PC-9 (cell line): ENCODE data around the gene MYCT1. TPM values are rescaled to one million over a fixed set of nuclear protein-coding genes. Genes with fewer than 3 reads are reported as not detected.

ENCODE experiments used
- BruUV-seq: library from RNA; stranded (reverse); fragments of 400-500 nt; replicated peaks from 2 replicates; lab custom pipeline; 2021; lab: Mats Ljungman, UMichigan
- CTCF ChIA-PET: fragments of 300-600 bp; sonication (Branson Sonifier 250); formaldehyde crosslinking; loops from one replicate; lab custom pipeline; 2022; ENCODE audit warnings: antibody characterized with exemption; lab: Charles Lee
- POLR2A ChIA-PET: fragments of 300-600 bp; sonication (Branson Sonifier 250); formaldehyde crosslinking; loops from one replicate; lab custom pipeline; 2022; ENCODE audit warnings: antibody characterized with exemption; ENCODE audit not compliant: unreplicated experiment; lab: Charles Lee
- DNase-seq, 2 experiments: peaks; one replicate each; pipeline versions ENCODE4 v3.0.0 to v3.0.0-alpha.2; 2015 to 2022; ENCODE audit warnings: mixed read lengths in 1 of 2
- H2AFZ ChIP-seq: fragments of 200-600 bp; sonication (generic); 2 replicates; pipeline ENCODE4 v1.8.1; 2017; ENCODE audit warnings: antibody characterized with exemption
- H3F3A ChIP-seq: fragments of 200-600 bp; sonication (generic); 2 replicates; pipeline ENCODE4 v1.8.1; 2017; ENCODE audit warnings: antibody characterized with exemption, mild to moderate bottlenecking, low read depth; ENCODE audit not compliant: insufficient read depth
- H3K27ac ChIP-seq: fragments of 200-600 bp; sonication (generic); 2 replicates; pipeline ENCODE4 v1.6.1; 2016; ENCODE audit warnings: mixed run types
- H3K27me3 ChIP-seq: fragments of 200-600 bp; sonication (generic); 2 replicates; pipeline ENCODE4 v1.6.1; 2016; ENCODE audit warnings: low read depth, mixed run types; ENCODE audit not compliant: insufficient read depth
- H3K36me3 ChIP-seq: fragments of 200-600 bp; sonication (generic); 2 replicates; pipeline ENCODE4 v1.6.1; 2016; ENCODE audit warnings: low read depth, mixed run types
- H3K4me1 ChIP-seq: fragments of 200-600 bp; sonication (generic); replicated peaks from 2 replicates; pipeline ENCODE4 v1.6.1; 2016; ENCODE audit warnings: mixed run types; ENCODE audit not compliant: insufficient read depth
- H3K4me2 ChIP-seq: fragments of 200-600 bp; sonication (generic); 2 replicates; pipeline ENCODE4 v1.6.1; 2017; ENCODE audit warnings: mixed run types
- H3K4me3 ChIP-seq: fragments of 200-600 bp; sonication (generic); 2 replicates; pipeline ENCODE4 v1.6.1; 2016; ENCODE audit warnings: mixed run types
- H3K79me2 ChIP-seq: fragments of 200-600 bp; sonication (generic); 2 replicates; pipeline ENCODE4 v1.6.1; 2017; ENCODE audit warnings: low read depth, mixed run types
- H3K9me2 ChIP-seq: fragments of 200-600 bp; sonication (generic); 2 replicates; pipeline ENCODE4 v1.8.1; 2017; ENCODE audit warnings: mild to moderate bottlenecking; ENCODE audit not compliant: insufficient read depth
- H3K9me3 ChIP-seq: fragments of 200-600 bp; sonication (generic); 2 replicates; pipeline ENCODE4 v1.8.1; 2016; ENCODE audit warnings: low read depth; ENCODE audit not compliant: insufficient read depth
- H4K20me1 ChIP-seq: fragments of 200-600 bp; sonication (generic); 2 replicates; pipeline ENCODE4 v1.8.1; 2017; ENCODE audit not compliant: insufficient read depth
- EZH2 ChIP-seq: fragments of 200-600 bp; sonication (generic); IDR thresholded peaks from 2 replicates; pipeline ENCODE4 v1.8.0; 2017; ENCODE audit warnings: antibody characterized with exemption, low read depth
- intact Hi-C: fragments of 100-400 bp; cut with micrococcal nuclease; formaldehyde crosslinking; loops from one replicate; pipeline ENCODE4 v1.10.0; 2022; ENCODE audit not compliant: unreplicated experiment
- total RNA-seq: library from RNA; stranded (reverse); gene quantifications from 2 replicates; pipeline ENCODE4 v1.2.3, GENCODE V29; 2021
- TF ChIP-seq, protein P1 (sequence below): fragments of 200-600 bp; sonication (generic); conservative IDR thresholded peaks from 2 replicates; pipeline ENCODE4 v1.6.1; 2017; ENCODE audit warnings: mixed run types, antibody characterized with exemption, mild to moderate bottlenecking, moderate library complexity

The MYCT1 gene
- total RNA-seq, 1 experiment from 2014 or later: not detected

- POLR2A ChIA-PET: no interaction called here
- CTCF ChIA-PET: no interaction called here
- Histone ChIP-seq H3K4me3 (no peak overlapping the region), H3K9me2 (no peaks in the 10 kb centered on the region; the same call in 1 of the 2 replicates), H3K4me1 (no peaks in the 10 kb centered on the region), H3K36me3 (no peaks in the 10 kb centered on the region), H3K27ac (no peak overlapping the region), H3F3A (no peaks in the 10 kb centered on the region), H3K4me2 (no peak overlapping the region), H3K9me3 (no peaks in the 10 kb centered on the region), H4K20me1 (no peaks in the 10 kb centered on the region), H3K79me2 (no peaks in the 10 kb centered on the region), H3K27me3 (no peaks in the 10 kb centered on the region), H2AFZ (no peak overlapping the region)
- intact Hi-C loops: no loop called here
- BruUV-seq: no TSS peak
- TF ChIP-seq, protein P1, sequence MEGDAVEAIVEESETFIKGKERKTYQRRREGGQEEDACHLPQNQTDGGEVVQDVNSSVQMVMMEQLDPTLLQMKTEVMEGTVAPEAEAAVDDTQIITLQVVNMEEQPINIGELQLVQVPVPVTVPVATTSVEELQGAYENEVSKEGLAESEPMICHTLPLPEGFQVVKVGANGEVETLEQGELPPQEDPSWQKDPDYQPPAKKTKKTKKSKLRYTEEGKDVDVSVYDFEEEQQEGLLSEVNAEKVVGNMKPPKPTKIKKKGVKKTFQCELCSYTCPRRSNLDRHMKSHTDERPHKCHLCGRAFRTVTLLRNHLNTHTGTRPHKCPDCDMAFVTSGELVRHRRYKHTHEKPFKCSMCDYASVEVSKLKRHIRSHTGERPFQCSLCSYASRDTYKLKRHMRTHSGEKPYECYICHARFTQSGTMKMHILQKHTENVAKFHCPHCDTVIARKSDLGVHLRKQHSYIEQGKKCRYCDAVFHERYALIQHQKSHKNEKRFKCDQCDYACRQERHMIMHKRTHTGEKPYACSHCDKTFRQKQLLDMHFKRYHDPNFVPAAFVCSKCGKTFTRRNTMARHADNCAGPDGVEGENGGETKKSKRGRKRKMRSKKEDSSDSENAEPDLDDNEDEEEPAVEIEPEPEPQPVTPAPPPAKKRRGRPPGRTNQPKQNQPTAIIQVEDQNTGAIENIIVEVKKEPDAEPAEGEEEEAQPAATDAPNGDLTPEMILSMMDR: no peak
- no peak for TF ChIP-seq EZH2
- no peak for DNase-seq
Measured at GRCh38 chr6:152721956-152722355, 24.3 kb downstream of the MYCT1 start.

DNA sequence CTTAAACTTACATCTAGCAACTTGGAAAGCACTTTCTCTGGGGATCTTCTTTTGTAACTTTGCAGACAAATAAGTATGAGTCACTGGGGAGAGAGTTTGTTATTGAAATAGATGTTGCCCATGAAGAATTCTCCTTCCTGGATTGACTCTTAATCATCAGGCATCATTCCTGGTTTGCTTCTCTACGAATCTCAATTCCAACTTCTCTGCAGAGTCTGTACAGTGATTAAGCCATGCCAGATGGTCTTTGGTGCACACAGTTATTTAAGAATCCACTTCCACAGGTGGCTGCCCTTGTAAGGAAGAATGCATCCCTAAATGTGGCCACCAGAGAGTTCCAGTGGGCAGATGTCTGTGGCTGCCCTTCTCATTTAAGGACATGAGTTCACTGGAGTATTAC, 25.7 kb downstream of the MYCT1 start:
- Histone ChIP-seq H3K27ac (no peak overlapping the region), H3F3A (no peaks in the 10 kb centered on the region), H3K4me2 (no peak overlapping the region), H3K27me3 (no peaks in the 10 kb centered on the region), H3K4me1 (no peaks in the 10 kb centered on the region), H4K20me1 (no peaks in the 10 kb centered on the region), H2AFZ (no peak overlapping the region), H3K36me3 (no peaks in the 10 kb centered on the region), H3K4me3 (no peak overlapping the region), H3K79me2 (no peaks in the 10 kb centered on the region), H3K9me2 (no peaks in the 10 kb centered on the region; the same call in 1 of the 2 replicates), H3K9me3 (no peaks in the 10 kb centered on the region)
- TF ChIP-seq EZH2: no peak
- TF ChIP-seq, protein P1: no peak
- POLR2A ChIA-PET: no interaction called here
- CTCF ChIA-PET: no interaction called here
- intact Hi-C loops: no loop called here
- no TSS peak for BruUV-seq
- DNase-seq: no peak

DNA sequence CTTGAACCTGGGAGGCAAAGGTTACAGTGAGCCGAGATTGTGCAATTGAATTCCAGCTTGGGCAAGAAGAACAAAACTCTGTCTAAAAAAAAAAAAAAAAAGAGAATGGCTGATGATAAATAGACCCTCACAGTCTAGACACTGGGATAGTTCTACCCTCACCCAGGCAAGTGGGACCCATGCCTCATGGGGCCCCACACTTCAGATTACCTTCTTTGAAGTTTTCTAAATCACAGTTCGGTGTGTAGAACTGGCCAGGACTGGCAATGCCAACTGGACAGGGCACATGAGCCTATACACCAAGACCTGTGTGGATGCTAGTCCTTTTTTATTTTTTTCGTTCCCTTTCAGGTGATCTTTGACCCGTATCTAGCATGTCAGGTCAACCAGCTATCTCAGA, 28.6 kb downstream of the MYCT1 start:
- Histone ChIP-seq H3K9me2 (no peaks in the 10 kb centered on the region; the same call in 1 of the 2 replicates), H4K20me1 (no peaks in the 10 kb centered on the region), H3K27me3 (no peaks in the 10 kb centered on the region), H3K79me2 (no peaks in the 10 kb centered on the region), H3K27ac (no peak overlapping the region), H3F3A (no peaks in the 10 kb centered on the region), H3K4me2 (no peak overlapping the region), H3K36me3 (no peaks in the 10 kb centered on the region), H3K9me3 (no peaks in the 10 kb centered on the region), H3K4me1 (no peaks in the 10 kb centered on the region), H2AFZ (no peak overlapping the region), H3K4me3 (no peak overlapping the region)
- TF ChIP-seq, protein P1: no peak
- TF ChIP-seq EZH2: no peak
- no peak for DNase-seq
- intact Hi-C loops: no loop called here
- ChIA-PET CTCF (no interaction called here), POLR2A (no interaction called here)
- no TSS peak for BruUV-seq
